GM23338 (cell line): ENCODE measurements around the gene TMEM123.

Experiments
- CREB1 ChIP-seq: fragments of 250-450 bp; sonication (Bioruptor Pico); IDR thresholded peaks from 2 replicates; pipeline ENCODE4 v1.5.0; 2020; ENCODE audit warnings: low read depth, mild to moderate bottlenecking, moderate library complexity
- EZH2 ChIP-seq: fragments of 200-600 bp; sonication (generic); IDR thresholded peaks from one replicate; pipeline ENCODE4 v1.8.0; 2017; ENCODE audit warnings: antibody characterized with exemption, mild to moderate bottlenecking, low read depth; ENCODE audit not compliant: unreplicated experiment
- EZH2phosphoT487 ChIP-seq: fragments of 200-600 bp; sonication (generic); IDR thresholded peaks from one replicate; pipeline ENCODE4 v1.8.1; 2018; ENCODE audit warnings: antibody characterized with exemption; ENCODE audit not compliant: unreplicated experiment
- POLR2AphosphoS5 ChIP-seq: IDR thresholded peaks from 2 replicates; pipeline ENCODE4 v1.6.1; 2016; ENCODE audit warnings: antibody characterized with exemption, low read depth
- TF ChIP-seq, protein P1 (sequence below), 2 experiments: fragments of 200-600 bp in 1 of 2; sonication (generic) in 1 of 2; conservative IDR thresholded peaks; 2 replicates each; pipeline versions ENCODE4 v1.5.1 to v1.6.1; 2016 to 2017; ENCODE audit warnings: antibody characterized with exemption in 2 of 2, low read depth in 2 of 2, mild to moderate bottlenecking in 2 of 2, moderate library complexity in 1 of 2
- TF ChIP-seq, protein P2 (sequence below): IDR thresholded peaks from 2 replicates; pipeline ENCODE4 v1.6.1; 2016; ENCODE audit warnings: antibody characterized with exemption

DNA sequence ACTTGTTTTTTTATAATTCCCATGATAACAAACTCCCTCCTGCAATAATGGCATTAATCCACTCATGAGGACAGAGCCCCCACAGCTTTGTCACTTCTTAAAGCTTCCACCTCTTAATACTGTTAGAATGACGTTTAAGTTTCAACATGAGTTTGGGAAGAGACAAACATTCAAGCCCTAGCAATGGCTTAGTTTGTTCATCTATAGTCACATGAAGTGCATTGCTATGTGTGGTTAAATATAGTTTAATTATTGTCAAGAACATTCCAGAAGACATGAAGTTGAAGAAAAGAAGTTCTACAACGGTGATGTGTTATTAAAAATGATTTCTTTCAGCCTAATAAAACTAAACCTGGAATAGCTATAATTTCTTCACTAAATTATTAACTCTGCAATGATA, 47.4 kb upstream of the TMEM123 start:
- TF ChIP-seq, protein P1, sequence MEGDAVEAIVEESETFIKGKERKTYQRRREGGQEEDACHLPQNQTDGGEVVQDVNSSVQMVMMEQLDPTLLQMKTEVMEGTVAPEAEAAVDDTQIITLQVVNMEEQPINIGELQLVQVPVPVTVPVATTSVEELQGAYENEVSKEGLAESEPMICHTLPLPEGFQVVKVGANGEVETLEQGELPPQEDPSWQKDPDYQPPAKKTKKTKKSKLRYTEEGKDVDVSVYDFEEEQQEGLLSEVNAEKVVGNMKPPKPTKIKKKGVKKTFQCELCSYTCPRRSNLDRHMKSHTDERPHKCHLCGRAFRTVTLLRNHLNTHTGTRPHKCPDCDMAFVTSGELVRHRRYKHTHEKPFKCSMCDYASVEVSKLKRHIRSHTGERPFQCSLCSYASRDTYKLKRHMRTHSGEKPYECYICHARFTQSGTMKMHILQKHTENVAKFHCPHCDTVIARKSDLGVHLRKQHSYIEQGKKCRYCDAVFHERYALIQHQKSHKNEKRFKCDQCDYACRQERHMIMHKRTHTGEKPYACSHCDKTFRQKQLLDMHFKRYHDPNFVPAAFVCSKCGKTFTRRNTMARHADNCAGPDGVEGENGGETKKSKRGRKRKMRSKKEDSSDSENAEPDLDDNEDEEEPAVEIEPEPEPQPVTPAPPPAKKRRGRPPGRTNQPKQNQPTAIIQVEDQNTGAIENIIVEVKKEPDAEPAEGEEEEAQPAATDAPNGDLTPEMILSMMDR (conservative IDR thresholded peaks at IDR 0.05; ENCODE audit: low read depth in 2 of 2) = no peak
- TF ChIP-seq POLR2AphosphoS5 (no peak), CREB1 (no peak), EZH2phosphoT487 (no peak), EZH2 (no peak)
- TF ChIP-seq, protein P2, sequence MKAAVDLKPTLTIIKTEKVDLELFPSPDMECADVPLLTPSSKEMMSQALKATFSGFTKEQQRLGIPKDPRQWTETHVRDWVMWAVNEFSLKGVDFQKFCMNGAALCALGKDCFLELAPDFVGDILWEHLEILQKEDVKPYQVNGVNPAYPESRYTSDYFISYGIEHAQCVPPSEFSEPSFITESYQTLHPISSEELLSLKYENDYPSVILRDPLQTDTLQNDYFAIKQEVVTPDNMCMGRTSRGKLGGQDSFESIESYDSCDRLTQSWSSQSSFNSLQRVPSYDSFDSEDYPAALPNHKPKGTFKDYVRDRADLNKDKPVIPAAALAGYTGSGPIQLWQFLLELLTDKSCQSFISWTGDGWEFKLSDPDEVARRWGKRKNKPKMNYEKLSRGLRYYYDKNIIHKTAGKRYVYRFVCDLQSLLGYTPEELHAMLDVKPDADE = no peak
